SH-SY5Y (cell line): ENCODE measurements around the gene MGST3.

Experiments
- GATA2 ChIP-seq: IDR thresholded peaks from 2 replicates; pipeline ENCODE4 v1.6.1; 2011; ENCODE audit warnings: mild to moderate bottlenecking, low read depth, low read length
- GATA3 ChIP-seq: IDR thresholded peaks from 2 replicates; pipeline ENCODE4 v1.6.1; 2011; ENCODE audit warnings: low read depth, mild to moderate bottlenecking, low read length, moderate library complexity

- TF ChIP-seq GATA2 (no peak), GATA3 (no peak)
Observed at GRCh38 chr1:165644064-165644735, 13.2 kb downstream of the MGST3 start.
